ENCODE results near the gene STRADA.

- TF ChIP-seq CTCF (IDR thresholded peaks at IDR 0.05) (no peak), POLR2A (IDR thresholded peaks at IDR 0.05) (no peak)
Measured at GRCh38 chr17:63686138-63686685, 55.4 kb downstream of the STRADA start.
